OCI-LY7 (cell line): ENCODE data around the gene SLX1A. TPM values are rescaled to one million over a fixed set of nuclear protein-coding genes. Genes with fewer than 3 reads are reported as not detected.
A peak's percentile ranks its signal among the peaks of the same experiment; 100 is the strongest.

Experiments
- BruUV-seq: library from RNA; stranded (reverse); fragments of 400-500 nt; replicated peaks from 2 replicates; lab custom pipeline; 2021; lab: Mats Ljungman, UMichigan
- CTCF ChIA-PET: fragments of 300-600 bp; sonication (Branson Sonifier 250); formaldehyde crosslinking; loops from one replicate; lab custom pipeline; 2022; ENCODE audit warnings: antibody characterized with exemption; ENCODE audit not compliant: unreplicated experiment; lab: Charles Lee
- POLR2A ChIA-PET: fragments of 300-600 bp; sonication (Branson Sonifier 250); formaldehyde crosslinking; loops from one replicate; lab custom pipeline; 2022; ENCODE audit warnings: antibody characterized with exemption; lab: Charles Lee
- DNase-seq: peaks from one replicate; pipeline ENCODE4 v3.0.0-alpha.2; 2015; ENCODE audit warnings: low spot score
- H2AFZ ChIP-seq: fragments of 200-600 bp; sonication (generic), shearing (Covaris generic); 2 replicates; pipeline ENCODE4 v1.6.1; 2014; ENCODE audit warnings: mild to moderate bottlenecking, antibody characterized with exemption, low read length, moderate library complexity
- H3K27ac ChIP-seq: fragments of 200-600 bp; sonication (generic); 2 replicates; pipeline ENCODE4 v1.5.1; 2014; ENCODE audit warnings: mixed run types, low read depth, mild to moderate bottlenecking, moderate library complexity, low read length, inconsistent platforms; ENCODE audit not compliant: poor library complexity, severe bottlenecking
- H3K36me3 ChIP-seq: fragments of 200-600 bp; sonication (generic); 2 replicates; pipeline ENCODE4 v1.6.1; 2014; ENCODE audit warnings: mild to moderate bottlenecking, antibody characterized with exemption, low read length, moderate library complexity, mixed read lengths; ENCODE audit not compliant: insufficient read depth
- H3K4me1 ChIP-seq: fragments of 200-600 bp; sonication (generic); 2 replicates; pipeline ENCODE4 v1.5.1; 2014; ENCODE audit warnings: mild to moderate bottlenecking, low read length; ENCODE audit not compliant: insufficient read depth, poor library complexity, severe bottlenecking
- H3K4me2 ChIP-seq: fragments of 200-600 bp; sonication (generic); 2 replicates; pipeline ENCODE4 v1.6.1; 2014; ENCODE audit warnings: mild to moderate bottlenecking, low read length
- H3K4me3 ChIP-seq: fragments of 200-600 bp; sonication (generic); 2 replicates; pipeline ENCODE4 v1.5.1; 2014; ENCODE audit warnings: mild to moderate bottlenecking, low read depth, low read length; ENCODE audit not compliant: poor library complexity, severe bottlenecking
- H3K79me2 ChIP-seq: fragments of 200-600 bp; sonication (generic); 2 replicates; pipeline ENCODE4 v1.6.1; 2016; ENCODE audit warnings: low read depth, mild to moderate bottlenecking, low read length, moderate library complexity, mixed read lengths; ENCODE audit not compliant: insufficient read depth
- H3K9me2 ChIP-seq: fragments of 200-600 bp; sonication (generic); 2 replicates; pipeline ENCODE4 v1.6.1; 2016; ENCODE audit warnings: mild to moderate bottlenecking, low read length, mixed read lengths; ENCODE audit not compliant: insufficient read depth
- H3K9me3 ChIP-seq: fragments of 200-600 bp; sonication (generic); 2 replicates; pipeline ENCODE4 v1.6.1; 2014; ENCODE audit warnings: mild to moderate bottlenecking, mixed run types, low read length, mixed read lengths
- H4K20me1 ChIP-seq: fragments of 200-600 bp; sonication (generic); 2 replicates; pipeline ENCODE4 v1.6.1; 2014; ENCODE audit warnings: mild to moderate bottlenecking, antibody characterized with exemption, low read length, moderate library complexity, mixed read lengths; ENCODE audit not compliant: insufficient read depth
- CTCF ChIP-seq: fragments of 200-600 bp; sonication (generic); conservative IDR thresholded peaks from 2 replicates; pipeline ENCODE4 v1.5.1; 2014; ENCODE audit warnings: mild to moderate bottlenecking, antibody characterized with exemption, low read length, moderate library complexity, mixed read lengths
- EZH2phosphoT487 ChIP-seq: fragments of 200-600 bp; sonication (generic); IDR thresholded peaks from 2 replicates; pipeline ENCODE4 v1.6.1; 2018; ENCODE audit warnings: low read depth, borderline replicate concordance, mild to moderate bottlenecking, mixed run types, antibody characterized with exemption, low read length, moderate library complexity, mixed read lengths
- intact Hi-C: fragments of 100-400 bp; cut with micrococcal nuclease; formaldehyde crosslinking; loops from one replicate; pipeline ENCODE4 v1.10.0; 2022; ENCODE audit not compliant: unreplicated experiment
- total RNA-seq, 2 experiments: library from RNA; depleted of rRNA in 1 of 2; stranded (reverse); fragments of >200 nt in 1 of 2; shearing (Covaris generic) in 1 of 2; gene quantifications; 2 replicates each; pipeline ENCODE4 v1.2.3, GENCODE V29; 2014 to 2022

The SLX1A gene
- total RNA-seq, 2 experiments from 2014 or later: 81.9 to 84.1 TPM

- DNase-seq: no peak
- peak overlapping the region; percentile 86 for H3K4me3 ChIP-seq
- peaks cover 42% of the 10 kb centered on the region for H3K4me1 ChIP-seq
- H2AFZ ChIP-seq: no peak overlapping the region
- peak overlapping the region; percentile 94 for H3K27ac ChIP-seq
- H3K36me3 ChIP-seq: peaks cover 43% of the 10 kb centered on the region
- ChIA-PET POLR2A (no interaction called here), CTCF (interaction anchor here (0.6 kb wide), 2 partner anchors 171 to 471 kb away, joined by 3 to 7 read pairs; no protein-coding TSS in a partner anchor)
- no peaks in the 10 kb centered on the region for H3K9me3 ChIP-seq
- no TSS peak for BruUV-seq
- H3K9me2 ChIP-seq: no peaks in the 10 kb centered on the region
- intact Hi-C loops: no loop called here
- H3K79me2 ChIP-seq: peaks cover 25% of the 10 kb centered on the region; the same call in 1 of the 2 replicates
- H3K4me2 ChIP-seq: peak overlapping the region; percentile 90
- TF ChIP-seq CTCF (no peak), EZH2phosphoT487 (no peak)
- H4K20me1 ChIP-seq: no peaks in the 10 kb centered on the region
These were observed 7.3 kb upstream of the SLX1A start for GRCh38 chr16:30186444-30186781.

GRCh38 chr16:30186782-30187555 lies 6.7 kb upstream of the SLX1A start:
- Histone ChIP-seq H3K4me1 (peaks cover 42% of the 10 kb centered on the region), H3K27ac (peak overlapping the region; percentile 94), H3K4me3 (peak overlapping the region; percentile 86), H3K36me3 (peaks cover 43% of the 10 kb centered on the region), H3K9me3 (no peaks in the 10 kb centered on the region), H3K9me2 (no peaks in the 10 kb centered on the region), H4K20me1 (no peaks in the 10 kb centered on the region), H2AFZ (no peak overlapping the region), H3K79me2 (peaks cover 25% of the 10 kb centered on the region; the same call in 1 of the 2 replicates), H3K4me2 (peak overlapping the region; percentile 90)
- intact Hi-C loops: no loop called here
- ChIA-PET CTCF (interaction anchor here (0.6 kb wide), 2 partner anchors 170 to 470 kb away, joined by 3 to 7 read pairs; no protein-coding TSS in a partner anchor), POLR2A (no interaction called here)
- BruUV-seq: no TSS peak
- peak; percentile 82 for DNase-seq
- TF ChIP-seq CTCF (peak; percentile 90), EZH2phosphoT487 (no peak)

GRCh38 chr16:30187556-30187865 lies 6.2 kb upstream of the SLX1A start:
- Histone ChIP-seq H4K20me1 (no peaks in the 10 kb centered on the region), H3K4me3 (no peak overlapping the region), H3K4me2 (peak overlapping the region; percentile 90; the same call in 1 of the 2 replicates), H3K9me3 (no peaks in the 10 kb centered on the region), H3K36me3 (peaks cover 43% of the 10 kb centered on the region), H3K4me1 (peaks cover 37% of the 10 kb centered on the region), H2AFZ (no peak overlapping the region), H3K27ac (peak overlapping the region; percentile 94), H3K79me2 (peaks cover 25% of the 10 kb centered on the region; the same call in 1 of the 2 replicates), H3K9me2 (no peaks in the 10 kb centered on the region)
- ChIA-PET POLR2A (no interaction called here), CTCF (no interaction called here)
- intact Hi-C loops: no loop called here
- DNase-seq: no peak
- TF ChIP-seq EZH2phosphoT487 (no peak), CTCF (peak; percentile 42; the same call in 1 of the 2 replicates)
- no TSS peak for BruUV-seq
